C4-2B (cell line): ENCODE results near the gene COQ10A.

Source experiments
- H3K27ac ChIP-seq: fragments of 450-650 bp; 2 replicates; pipeline ENCODE4 v1.5.1; 2017
- CTCF ChIP-seq: fragments of 450-650 bp; conservative IDR thresholded peaks from 2 replicates; pipeline ENCODE4 v1.5.1; 2017; ENCODE audit warnings: mild to moderate bottlenecking
- ZFX ChIP-seq: fragments of 450-650 bp; IDR thresholded peaks from 2 replicates; pipeline ENCODE4 v1.6.1; 2017

Gene COQ10A

GRCh38 chr12:56244494-56244893 is 22.2 kb upstream of the COQ10A start:
- no peak overlapping the region for H3K27ac ChIP-seq
- no peak for TF ChIP-seq CTCF
- no peak for TF ChIP-seq ZFX

GRCh38 chr12:56247923-56248322 is 18.8 kb upstream of the COQ10A start:
- no peak overlapping the region for H3K27ac ChIP-seq
- TF ChIP-seq CTCF: no peak

GRCh38 chr12:56248711-56249110 is 18.0 kb upstream of the COQ10A start:
- no peak overlapping the region for H3K27ac ChIP-seq

GRCh38 chr12:56252649-56253048 is 14.1 kb upstream of the COQ10A start:
- H3K27ac ChIP-seq: no peak overlapping the region
- TF ChIP-seq CTCF: no peak

More at GRCh38 chr12:56248711-56249110, 18.0 kb upstream of the COQ10A start:
- TF ChIP-seq ZFX (no peak), CTCF (no peak)

GRCh38 chr12:56253091-56253490 is 13.7 kb upstream of the COQ10A start:
- TF ChIP-seq ZFX (no peak), CTCF (no peak)

GRCh38 chr12:56255671-56256070 is 11.1 kb upstream of the COQ10A start:
- no peak for TF ChIP-seq ZFX
- no peak for TF ChIP-seq CTCF
- H3K27ac ChIP-seq: no peak overlapping the region

More at GRCh38 chr12:56253091-56253490, 13.7 kb upstream of the COQ10A start:
- no peak overlapping the region for H3K27ac ChIP-seq

GRCh38 chr12:56256326-56256960 is 10.3 kb upstream of the COQ10A start:
- H3K27ac ChIP-seq: peak overlapping the region; percentile 80; the same call in 1 of the 2 replicates
- TF ChIP-seq ZFX: no peak
- no peak for TF ChIP-seq CTCF
